COLO829 (cell line): ENCODE results near the gene PTGDS.

Experiments used
- DNase-seq: peaks from one replicate; pipeline ENCODE4 v3.0.0; 2012; ENCODE audit warnings: low spot score

PTGDS gene

GRCh38 chr9:136974817-136975535 is 2.3 kb upstream of the PTGDS start:
- no peak for DNase-seq

- no peak for DNase-seq
Measured at GRCh38 chr9:136975644-136976043, 1.7 kb upstream of the PTGDS start.

DNA sequence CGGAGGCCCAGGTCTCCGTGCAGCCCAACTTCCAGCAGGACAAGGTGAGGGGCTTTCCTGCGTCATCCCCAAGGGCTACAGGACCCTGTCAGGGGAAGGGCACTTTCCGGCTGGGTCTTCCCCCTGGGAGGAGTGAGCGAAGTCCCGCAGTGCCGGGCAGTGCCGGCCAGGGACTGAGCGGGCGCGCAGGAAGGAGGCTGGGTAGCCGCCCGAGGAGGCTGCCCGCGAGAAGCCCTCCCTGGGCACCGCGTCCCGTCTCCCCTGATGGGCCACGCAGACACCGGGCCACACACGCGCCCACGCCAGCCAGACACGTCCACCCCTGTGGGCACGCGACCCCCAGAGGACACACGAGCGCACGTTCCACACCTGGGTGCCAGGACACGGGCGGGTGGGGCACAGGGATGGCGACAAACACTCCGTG is 357 bp downstream of the PTGDS start:
- DNase-seq: no peak

- DNase-seq: peak; percentile 97
Measured at GRCh38 chr9:136978073-136978864, 965 bp downstream of the PTGDS start.

- DNase-seq: no peak
Measured at GRCh38 chr9:136978865-136979544, 1.7 kb downstream of the PTGDS start.

GRCh38 chr9:136979769-136980587 is 2.7 kb downstream of the PTGDS start:
- no peak for DNase-seq

GRCh38 chr9:136980669-136981478 is 3.6 kb downstream of the PTGDS start:
- no peak for DNase-seq

DNA sequence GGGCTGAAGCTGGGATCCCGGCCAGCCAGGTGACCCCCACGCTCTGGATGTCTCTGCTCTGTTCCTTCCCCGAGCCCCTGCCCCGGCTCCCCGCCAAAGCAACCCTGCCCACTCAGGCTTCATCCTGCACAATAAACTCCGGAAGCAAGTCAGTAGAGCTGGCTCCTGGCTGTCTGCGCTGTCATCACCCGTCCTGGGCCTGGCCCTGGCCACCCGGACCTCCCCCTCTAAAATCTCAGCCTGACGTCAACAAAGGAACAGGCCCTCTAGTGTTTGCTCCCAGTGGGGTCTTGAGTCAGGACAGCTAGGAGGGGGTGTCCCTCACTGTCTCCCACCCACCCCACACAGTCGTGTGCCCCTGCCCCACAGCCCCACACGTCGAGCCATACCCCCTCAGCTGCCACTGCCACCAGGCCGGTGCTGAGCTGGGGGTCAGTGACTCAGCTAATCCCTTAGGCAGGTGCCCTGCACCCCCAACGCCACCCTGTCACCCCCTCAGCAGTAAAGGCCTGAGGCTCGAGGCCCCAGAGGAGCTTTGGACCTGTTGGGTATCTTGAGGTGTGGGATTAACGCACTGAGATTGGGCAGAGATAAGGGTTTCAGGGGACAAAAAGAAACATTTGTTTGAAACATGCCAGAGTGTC is 4.4 kb downstream of the PTGDS start:
- no peak for DNase-seq

DNA sequence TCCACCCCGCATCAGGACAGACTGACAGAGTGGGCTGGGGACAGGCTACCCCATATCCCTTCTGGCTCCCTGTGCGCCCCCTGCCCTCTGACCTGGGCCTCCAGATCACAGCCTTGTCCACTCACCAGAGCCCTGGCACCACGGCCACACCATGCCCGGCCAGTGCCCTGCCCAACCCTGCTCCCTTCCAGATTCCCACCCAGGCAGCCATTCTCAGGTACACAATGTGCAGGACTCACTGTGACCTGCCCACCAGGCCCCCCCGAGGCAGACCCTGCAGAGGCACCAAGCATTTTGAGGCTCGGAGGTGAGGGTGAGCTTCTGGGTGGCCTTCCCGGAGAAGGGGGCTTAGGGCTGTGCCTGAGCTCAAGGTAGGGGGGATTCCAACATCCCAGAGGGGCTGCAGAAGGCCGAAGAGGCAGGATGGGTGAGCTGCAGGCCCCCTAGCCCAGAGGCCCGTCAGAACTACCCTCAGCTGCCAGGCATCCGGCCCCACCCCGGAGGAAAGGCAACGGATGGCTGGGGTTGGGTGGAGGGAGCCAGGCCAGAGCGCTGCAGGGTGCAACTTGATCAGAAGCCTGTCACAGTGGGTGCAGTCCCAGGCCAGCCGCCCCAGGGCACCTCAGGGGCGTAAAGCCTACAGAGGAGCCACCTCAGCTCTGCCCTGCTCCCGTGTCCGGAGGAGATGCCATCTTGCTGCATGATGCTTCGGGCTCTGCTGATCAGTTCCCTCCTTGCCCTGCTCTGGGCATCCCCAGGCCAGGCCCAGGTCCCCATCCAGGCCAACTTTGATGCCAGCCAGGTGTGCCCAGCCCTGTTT is 5.1 kb downstream of the PTGDS start, which contains the start of gene LCNL1:
LCNL1 (plus strand) TSS at position 762 of the 820 bp plus-strand sequence. CDS start 594 bp downstream, outside the sequence.
- no peak for DNase-seq

DNA sequence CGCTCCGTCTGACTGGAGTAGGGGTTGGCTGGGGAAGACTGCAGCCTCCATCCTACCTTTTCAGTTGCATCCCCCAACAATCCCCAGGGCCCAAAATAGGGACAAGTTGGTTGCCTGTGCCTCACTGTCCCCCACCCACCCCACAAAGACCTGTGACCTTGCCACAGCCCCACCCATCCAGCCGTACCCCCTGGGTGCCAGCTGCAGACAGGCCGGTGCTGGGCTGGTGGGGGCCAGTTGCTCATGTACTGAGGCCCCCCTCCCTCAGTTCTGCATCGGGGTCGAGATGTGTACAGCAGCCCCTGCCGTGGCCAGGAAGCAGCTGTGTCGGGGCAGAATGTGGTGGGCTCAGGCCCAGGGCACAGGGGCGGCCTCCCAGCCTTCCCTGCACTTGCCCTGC is 5.9 kb downstream of the PTGDS start:
- no peak for DNase-seq

DNA sequence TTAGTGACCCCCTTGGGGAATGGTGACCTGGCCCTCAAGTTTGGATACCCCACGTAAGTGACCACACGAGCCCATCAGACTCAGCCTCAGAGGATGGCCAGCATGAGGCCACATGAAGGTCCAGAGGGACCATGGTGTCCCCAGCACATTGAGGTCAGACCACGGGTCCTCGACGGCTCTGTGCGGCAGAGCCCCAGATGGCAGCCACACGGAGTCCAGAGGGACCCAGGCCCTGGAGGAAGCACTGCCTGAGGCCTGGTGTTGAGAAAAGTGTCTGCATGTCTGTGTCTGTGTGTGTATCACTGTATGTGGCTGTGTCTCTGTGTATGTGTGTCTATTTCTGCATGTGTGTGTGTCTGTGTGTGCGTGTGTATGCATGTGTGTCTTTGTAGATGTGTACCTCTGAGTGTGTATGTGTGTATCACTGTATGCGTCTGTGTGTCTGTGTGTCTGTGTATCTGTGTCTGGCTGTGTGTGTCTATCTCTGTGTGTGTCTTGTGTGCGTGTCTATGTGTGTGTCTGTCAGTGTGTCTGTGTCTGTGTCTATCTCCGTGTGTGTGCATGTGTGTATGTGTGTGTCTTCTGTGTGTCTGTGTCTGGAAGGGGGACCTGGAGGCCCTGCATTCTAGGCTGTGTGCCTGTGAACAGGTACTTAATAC is 6.5 kb downstream of the PTGDS start:
- DNase-seq: no peak

GRCh38 chr9:136984464-136985026 is 7.2 kb downstream of the PTGDS start:
- no peak for DNase-seq

DNA sequence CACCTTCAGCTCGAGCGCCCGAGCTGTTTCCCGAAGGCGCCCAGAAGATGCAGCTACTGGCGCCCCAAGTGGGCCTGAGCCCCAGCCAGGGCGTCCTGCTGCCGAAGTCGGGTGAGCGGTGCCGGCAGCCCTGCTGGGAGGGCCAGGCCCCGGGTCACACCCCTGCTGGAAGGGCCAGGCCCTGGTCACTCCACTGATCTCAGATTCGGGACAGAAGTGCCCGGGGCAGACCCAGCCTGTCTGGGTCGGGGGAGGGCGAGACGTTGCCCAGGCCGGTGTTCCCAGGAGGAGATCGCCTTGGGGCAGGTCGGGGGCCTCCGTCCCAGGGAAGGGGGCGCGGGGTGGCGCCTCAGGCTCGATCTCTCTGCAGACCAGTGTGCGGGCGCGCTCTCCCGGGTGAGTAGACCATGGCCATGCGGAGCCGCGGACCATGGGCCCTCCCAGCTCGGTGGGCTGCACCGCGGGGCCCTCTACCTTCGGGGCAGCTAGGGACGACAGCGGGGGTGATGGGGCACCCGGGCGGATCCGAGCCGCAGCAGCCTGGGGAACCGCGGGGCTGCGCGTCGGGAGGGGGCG is 7.8 kb downstream of the PTGDS start:
- no peak for DNase-seq

- no peak for DNase-seq
Measured at GRCh38 chr9:136985853-136986252, 8.5 kb downstream of the PTGDS start.

DNA sequence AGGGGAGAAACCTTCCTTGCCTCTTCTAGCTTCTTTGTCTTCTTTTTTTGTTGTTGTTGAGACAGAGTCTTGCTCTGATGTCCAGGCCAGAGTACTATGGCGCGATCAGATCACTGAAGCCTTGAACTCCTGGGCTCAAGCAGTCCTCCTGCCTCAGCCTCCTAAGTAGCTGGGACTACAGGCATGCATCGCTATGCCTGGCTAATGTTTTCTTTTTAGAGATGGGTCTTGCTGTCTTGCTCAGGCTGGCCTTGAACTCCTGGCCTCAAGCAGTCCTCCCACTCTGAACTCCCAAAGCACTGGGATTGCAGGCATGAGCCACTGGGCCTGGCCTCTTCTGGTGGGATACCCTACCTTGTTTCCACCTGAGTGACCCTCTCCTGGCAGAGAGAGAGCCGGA is 11.6 kb downstream of the PTGDS start:
- DNase-seq: no peak

- DNase-seq: no peak
Measured at GRCh38 chr9:136990242-136990911, 13.1 kb downstream of the PTGDS start.

DNA sequence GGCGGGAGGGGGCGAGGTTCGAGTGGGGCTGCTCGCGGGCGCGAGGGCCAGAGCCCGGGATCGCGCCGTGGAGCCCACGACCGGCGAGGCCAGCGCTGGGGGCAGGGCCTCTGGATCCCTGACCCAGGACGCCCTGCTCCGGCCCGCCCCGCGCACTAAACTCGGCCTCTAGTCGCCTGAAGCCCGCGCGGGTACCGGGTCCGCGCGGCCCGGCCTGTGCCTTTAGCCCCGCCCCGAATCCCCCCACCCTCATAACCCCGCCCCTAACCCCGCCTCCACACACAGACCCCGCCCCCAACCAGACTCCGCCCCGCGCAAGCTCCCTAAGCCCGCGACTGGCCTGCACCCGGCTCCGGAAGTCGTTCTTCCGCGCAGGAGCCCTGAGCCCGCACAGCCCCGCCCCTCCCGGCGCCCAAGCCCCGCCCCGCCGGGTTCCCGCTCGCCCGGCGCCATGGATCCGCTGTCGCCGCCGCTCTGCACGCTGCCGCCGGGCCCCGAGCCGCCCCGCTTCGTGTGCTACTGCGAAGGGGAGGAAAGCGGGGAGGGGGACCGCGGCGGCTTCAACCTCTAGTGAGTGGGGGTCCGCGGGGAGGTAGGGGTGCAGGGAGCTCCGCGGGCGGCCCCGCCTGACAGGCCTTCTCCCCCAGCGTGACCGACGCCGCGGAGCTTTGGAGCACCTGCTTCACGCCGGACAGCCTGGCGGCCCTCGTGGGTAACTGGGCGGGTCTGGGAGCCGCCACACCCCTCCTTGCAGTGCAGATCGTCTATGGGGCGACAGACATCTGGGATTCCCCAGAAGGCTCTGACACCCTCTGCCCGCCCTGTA is 14.9 kb downstream of the PTGDS start, which contains the start of gene PAXX:
PAXX (plus strand) TSS at position 430 of the 826 bp plus-strand sequence; CDS start at position 452, 22 bp downstream.
- peak; percentile 97 for DNase-seq
